BLaER1 treated with 17β-estradiol and CSF1 and Interleukin-3, amounts not matched to agents 10 nM and 100 nM (cell line): ENCODE data around the gene PARD3.
A peak's percentile ranks its signal among the peaks of the same experiment; 100 is the strongest.
"Not testable (repeated sequence)": the region's sequence is repeated elsewhere in the genome, so short reads cannot be mapped to it uniquely, and the experiment has no call there.

Experiments used
- H3K27ac ChIP-seq, 11 experiments: shearing (Covaris generic); formaldehyde crosslinking; 2 replicates each; pipeline ENCODE4 v1.8.1; 2022
- H3K27me3 ChIP-seq, 11 experiments: shearing (Covaris generic); formaldehyde crosslinking; 2 replicates each; pipeline ENCODE4 v1.8.1; 2022
- H3K36me3 ChIP-seq, 11 experiments: shearing (Covaris generic); formaldehyde crosslinking; 2 replicates each; pipeline ENCODE4 v1.8.1; 2022
- H3K4me1 ChIP-seq, 10 experiments: shearing (Covaris generic); formaldehyde crosslinking; 2 replicates each; pipeline ENCODE4 v1.8.1; 2022
- H3K4me2 ChIP-seq, 11 experiments: shearing (Covaris generic); formaldehyde crosslinking; 2 replicates each; pipeline ENCODE4 v1.8.1; 2022
- H3K4me3 ChIP-seq, 10 experiments: shearing (Covaris generic); formaldehyde crosslinking; 2 replicates each; pipeline ENCODE4 v1.8.1; 2022
- H3K9ac ChIP-seq, 11 experiments: shearing (Covaris generic); formaldehyde crosslinking; 2 replicates each; pipeline ENCODE4 v1.8.1; 2022
- H3K9me3 ChIP-seq, 11 experiments: shearing (Covaris generic); formaldehyde crosslinking; replicated peaks in 1 of 11; 2 replicates each; pipeline ENCODE4 v1.8.1; 2022
- H4K20me1 ChIP-seq, 11 experiments: shearing (Covaris generic); formaldehyde crosslinking; 2 replicates each; pipeline ENCODE4 v1.8.1; 2022
- Cebpa-rat ChIP-seq, 11 experiments: shearing (Covaris generic); IDR thresholded peaks; 2 replicates each; pipeline ENCODE4 v1.8.1; 2022

PARD3 gene

DNA sequence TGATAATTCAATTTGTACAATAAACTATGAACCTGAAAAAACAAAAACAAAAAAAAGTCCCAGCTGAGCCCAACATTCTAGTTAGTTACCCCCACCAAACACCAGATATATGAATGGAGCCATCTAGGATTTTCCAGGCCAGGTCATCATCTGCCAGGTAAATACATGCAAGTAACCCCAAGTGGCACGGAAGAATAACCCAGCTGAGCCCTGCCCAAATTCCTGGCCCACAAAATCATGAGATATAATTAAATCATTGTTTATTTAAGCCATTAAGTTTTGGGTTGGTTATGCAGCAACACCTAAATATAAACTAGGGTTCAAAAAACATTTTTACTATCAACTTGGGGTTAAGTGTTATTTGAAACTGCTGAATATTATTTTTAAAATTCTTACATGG, 19.0 kb downstream of the PARD3 start:
- Histone ChIP-seq H3K9ac (no peak overlapping the region), H3K4me1 (peaks cover 5 to 38% (median 25%) of the 10 kb centered on the region in 10 experiments; a peak in 18 of 20 replicates), H3K4me3 (no peak overlapping the region), H4K20me1 (peaks cover 0 to 61% (median 13%) of the 10 kb centered on the region in 11 experiments; a peak in 13 of 22 replicates), H3K27me3 (no peaks in the 10 kb centered on the region), H3K36me3 (peaks cover 0 to 25% (median 6%) of the 10 kb centered on the region in 11 experiments; a peak in 4 of 22 replicates), H3K4me2 (no peak overlapping the region), H3K27ac (no peak overlapping the region), H3K9me3 (no peaks in the 10 kb centered on the region; a peak in 1 of 22 replicates)
- TF ChIP-seq Cebpa-rat (IDR thresholded peaks at IDR 0.05), result no peak

DNA sequence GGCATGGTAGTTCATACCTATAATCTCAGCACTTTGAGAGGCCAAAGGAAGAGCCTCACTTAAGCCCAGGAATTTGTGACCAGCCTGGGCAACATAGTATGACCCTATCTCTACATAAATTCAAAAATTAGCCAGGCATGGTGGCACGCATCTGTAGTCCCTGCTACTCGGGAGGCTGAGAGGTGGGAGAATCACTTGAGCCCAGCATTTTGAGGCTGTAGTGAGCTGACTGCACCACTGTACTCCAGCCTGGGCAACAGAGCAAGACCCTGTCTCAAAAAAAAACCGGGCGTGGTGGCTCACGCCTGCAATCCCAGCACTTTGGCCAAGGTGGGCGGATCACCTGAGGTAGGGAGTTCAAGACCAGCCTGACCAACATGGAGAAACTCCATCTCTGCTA, 19.8 kb downstream of the PARD3 start:
- Histone ChIP-seq H3K9ac (no peak overlapping the region), H3K4me2 (no peak overlapping the region), H3K9me3 (no peaks in the 10 kb centered on the region; a peak in 1 of 22 replicates), H3K27ac (no peak overlapping the region), H3K4me3 (no peak overlapping the region), H4K20me1 (peaks cover 0 to 60% (median 17%) of the 10 kb centered on the region in 11 experiments; a peak in 14 of 22 replicates), H3K4me1 (peaks cover 10 to 41% (median 32%) of the 10 kb centered on the region in 10 experiments), H3K36me3 (peaks cover 0 to 25% (median 6%) of the 10 kb centered on the region in 11 experiments; a peak in 4 of 22 replicates), H3K27me3 (no peaks in the 10 kb centered on the region)
- TF ChIP-seq Cebpa-rat (IDR thresholded peaks at IDR 0.05), result no peak

DNA sequence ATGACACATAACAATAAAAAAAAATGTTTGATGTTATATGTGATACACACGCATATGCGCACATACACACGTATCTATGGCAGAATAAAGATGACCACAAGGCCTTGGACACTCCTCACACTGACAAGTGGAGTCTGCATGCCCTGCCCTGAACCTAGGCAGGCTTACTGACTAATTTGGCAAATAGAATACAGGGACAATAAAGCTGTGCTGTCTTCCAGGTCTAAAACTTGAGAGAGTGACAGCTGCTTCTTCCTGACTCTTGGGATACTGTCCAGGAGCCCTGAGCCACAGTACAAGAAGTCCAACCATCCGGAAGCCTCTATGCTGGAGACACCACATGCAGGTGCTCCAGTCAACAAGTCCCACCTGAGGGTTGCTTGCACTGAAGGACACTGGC, 20.3 kb downstream of the PARD3 start:
- Histone ChIP-seq H3K36me3 (peaks cover 0 to 25% (median 6%) of the 10 kb centered on the region in 11 experiments; a peak in 4 of 22 replicates), H3K4me1 (peaks cover 12 to 41% (median 36%) of the 10 kb centered on the region in 10 experiments), H3K9ac (no peak overlapping the region), H3K27me3 (no peaks in the 10 kb centered on the region), H4K20me1 (peaks cover 0 to 61% (median 17%) of the 10 kb centered on the region in 11 experiments; a peak in 14 of 22 replicates), H3K9me3 (no peaks in the 10 kb centered on the region; a peak in 1 of 22 replicates), H3K27ac (no peak overlapping the region), H3K4me3 (no peak overlapping the region), H3K4me2 (no peak overlapping the region)
- no peak for TF ChIP-seq Cebpa-rat (IDR thresholded peaks at IDR 0.05)

DNA sequence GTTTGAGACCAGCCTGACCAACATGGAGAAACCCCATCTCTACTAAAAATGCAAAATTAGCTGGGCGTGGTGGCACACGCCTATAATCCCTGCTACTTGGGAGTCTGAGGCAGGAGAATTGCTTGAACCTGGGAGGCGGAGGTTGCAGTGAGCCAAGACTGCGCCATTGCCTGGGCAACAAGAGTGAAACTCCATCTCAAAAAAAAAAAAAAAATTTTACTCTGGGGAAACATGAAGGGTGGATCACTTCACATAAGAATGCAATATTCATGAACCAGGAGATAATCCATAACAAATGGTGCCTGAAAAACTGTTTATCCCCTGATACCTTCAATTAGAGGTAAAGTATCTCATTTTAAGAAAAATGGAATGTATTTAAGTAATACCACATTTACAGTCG, 21.5 kb downstream of the PARD3 start:
- H3K27ac ChIP-seq, H3K4me3 ChIP-seq, H3K9me3 ChIP-seq, H3K9ac ChIP-seq, H3K27me3 ChIP-seq: not testable (repeated sequence)
- H3K4me2 ChIP-seq, result peak overlapping the region in 2 of 11 experiments; percentile 23 to 27; a peak in 1 of 22 replicates
- peaks cover 11 to 49% (median 42%) of the 10 kb centered on the region in 10 experiments for H3K4me1 ChIP-seq
- H3K36me3 ChIP-seq, result peaks cover 0 to 15% (median 0%) of the 10 kb centered on the region in 11 experiments; a peak in 1 of 22 replicates
- peaks cover 0 to 65% (median 17%) of the 10 kb centered on the region in 11 experiments; a peak in 15 of 22 replicates for H4K20me1 ChIP-seq

DNA sequence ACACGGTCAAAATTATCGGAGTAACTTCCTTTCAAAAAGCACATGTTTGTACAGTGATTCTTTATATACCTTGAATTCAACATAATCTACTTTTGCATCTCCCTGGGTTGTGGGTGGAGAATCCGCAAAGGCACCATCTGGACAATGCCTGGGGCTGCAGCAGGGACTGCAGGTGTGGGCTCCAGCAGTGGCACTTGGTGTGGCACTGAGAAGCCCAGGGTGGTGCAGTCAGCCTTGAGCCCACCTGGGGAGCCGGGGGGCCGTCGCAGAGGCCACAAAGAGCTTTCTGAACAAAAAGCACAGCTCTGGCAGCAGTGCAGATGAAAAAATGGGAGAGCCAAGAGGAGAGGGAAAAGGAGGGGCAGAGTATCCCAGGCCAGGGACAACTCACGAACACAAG, 22.2 kb downstream of the PARD3 start:
- peaks cover 11 to 56% (median 49%) of the 10 kb centered on the region in 10 experiments for H3K4me1 ChIP-seq
- H3K36me3 ChIP-seq, result peaks cover 0 to 12% (median 0%) of the 10 kb centered on the region in 11 experiments; a peak in 1 of 22 replicates
- H3K27ac ChIP-seq, result no peak overlapping the region
- H4K20me1 ChIP-seq, result peaks cover 0 to 65% (median 17%) of the 10 kb centered on the region in 11 experiments; a peak in 15 of 22 replicates
- H3K9me3 ChIP-seq, result no peaks in the 10 kb centered on the region; a peak in 1 of 22 replicates
- no peaks in the 10 kb centered on the region for H3K27me3 ChIP-seq
- peak overlapping the region in 4 of 11 experiments; percentile 3 to 27 (median 22); a peak in 6 of 22 replicates for H3K4me2 ChIP-seq
- H3K4me3 ChIP-seq, result no peak overlapping the region
- no peak overlapping the region for H3K9ac ChIP-seq
- TF ChIP-seq Cebpa-rat (IDR thresholded peaks at IDR 0.05), result no peak

DNA sequence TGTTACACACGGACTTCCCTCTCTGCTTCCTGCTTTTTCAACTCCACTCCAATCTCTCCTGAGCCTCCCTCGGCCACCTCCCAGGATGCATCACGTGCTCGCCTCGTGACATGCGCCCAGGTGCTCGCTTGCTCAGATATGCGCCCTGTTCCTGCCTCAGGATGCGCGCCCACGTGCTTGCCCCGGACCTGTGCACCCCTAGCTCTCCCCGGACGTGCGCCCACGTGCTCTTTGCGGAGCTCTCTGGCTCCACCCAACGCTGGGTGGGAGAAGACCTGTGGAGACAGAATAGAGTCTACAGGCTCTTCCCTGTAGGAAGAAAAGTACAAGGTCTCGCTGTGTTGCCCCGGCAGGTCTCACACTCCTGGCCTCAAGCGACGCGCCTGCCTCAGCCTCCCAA, 23.1 kb downstream of the PARD3 start:
- H3K27ac ChIP-seq, result no peak overlapping the region
- H4K20me1 ChIP-seq, result peaks cover 0 to 70% (median 20%) of the 10 kb centered on the region in 11 experiments; a peak in 15 of 22 replicates
- H3K27me3 ChIP-seq, result no peaks in the 10 kb centered on the region
- no peak for TF ChIP-seq Cebpa-rat (IDR thresholded peaks at IDR 0.05)
- peaks cover 0 to 4% (median 0%) of the 10 kb centered on the region in 11 experiments; a peak in 1 of 22 replicates for H3K36me3 ChIP-seq
- H3K4me1 ChIP-seq, result peaks cover 11 to 66% (median 58%) of the 10 kb centered on the region in 10 experiments
- no peak overlapping the region for H3K9ac ChIP-seq
- H3K9me3 ChIP-seq, result no peaks in the 10 kb centered on the region; a peak in 1 of 22 replicates
- H3K4me2 ChIP-seq, result peak overlapping the region in 9 of 11 experiments; percentile 19 to 85 (median 67); a peak in 16 of 22 replicates
- no peak overlapping the region for H3K4me3 ChIP-seq

DNA sequence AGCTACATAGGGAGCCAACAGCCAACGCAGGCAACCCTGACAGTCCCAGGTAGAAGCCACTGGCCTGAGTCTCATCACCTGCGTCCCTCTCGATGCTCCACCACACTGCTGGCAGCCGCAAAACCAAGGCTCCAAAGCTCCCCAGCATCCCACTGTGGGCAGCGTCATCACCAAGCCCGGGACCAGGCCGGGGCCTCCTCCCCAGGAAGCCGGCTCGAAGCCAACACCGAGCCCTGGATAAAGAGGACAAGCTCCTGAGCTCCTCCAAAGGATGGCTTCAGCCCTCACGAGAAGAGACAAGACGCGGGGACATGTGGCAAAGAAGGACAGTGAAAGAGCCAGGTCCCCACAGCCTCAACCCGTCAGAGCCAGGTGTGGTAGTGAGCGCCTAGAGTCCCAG, 23.9 kb downstream of the PARD3 start:
- peak overlapping the region in 2 of 11 experiments; percentile 10 to 39; a peak in 4 of 22 replicates for H3K27ac ChIP-seq
- no peaks in the 10 kb centered on the region for H3K36me3 ChIP-seq
- no peak for TF ChIP-seq Cebpa-rat (IDR thresholded peaks at IDR 0.05)
- no peak overlapping the region for H3K4me3 ChIP-seq
- H3K4me1 ChIP-seq, result peaks cover 19 to 73% (median 66%) of the 10 kb centered on the region in 10 experiments
- peak overlapping the region in 3 of 11 experiments; percentile 3 to 37 (median 14); a peak in 1 of 22 replicates for H3K9ac ChIP-seq
- no peaks in the 10 kb centered on the region for H3K9me3 ChIP-seq
- H3K27me3 ChIP-seq, result no peaks in the 10 kb centered on the region
- peaks cover 0 to 65% (median 21%) of the 10 kb centered on the region in 11 experiments; a peak in 15 of 22 replicates for H4K20me1 ChIP-seq
- peak overlapping the region in 10 of 11 experiments; percentile 17 to 85 (median 65); a peak in 19 of 22 replicates for H3K4me2 ChIP-seq

DNA sequence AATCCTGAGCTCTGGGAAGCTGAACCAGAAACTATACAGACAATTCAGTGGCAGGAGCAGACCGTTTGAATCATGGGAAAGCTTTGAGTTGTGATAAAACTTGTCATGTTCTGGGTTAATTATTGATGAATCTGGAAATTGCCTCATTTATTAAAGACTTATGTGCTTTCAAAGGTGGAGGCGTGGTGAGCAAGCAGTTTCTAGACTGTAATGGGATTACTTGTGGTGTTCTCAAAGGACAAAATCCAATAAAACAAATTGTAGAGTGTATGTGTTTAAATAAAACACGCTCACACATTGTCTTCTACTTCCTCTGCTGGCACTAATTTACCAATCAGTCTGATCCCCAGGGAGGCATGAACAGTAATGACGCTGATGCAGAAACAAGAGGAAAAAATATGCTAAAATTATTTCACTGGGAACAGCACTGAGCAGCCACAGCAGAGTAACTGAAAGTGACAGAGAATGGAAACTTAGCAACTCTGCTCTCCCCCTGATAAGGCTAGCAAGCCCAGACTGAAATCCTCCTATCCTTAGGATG, 25.1 kb downstream of the PARD3 start:
- Histone ChIP-seq H3K9me3 (no peaks in the 10 kb centered on the region), H3K4me1 (peaks cover 24 to 82% (median 75%) of the 10 kb centered on the region in 10 experiments), H3K36me3 (no peaks in the 10 kb centered on the region), H3K27ac (peak overlapping the region in 5 of 11 experiments; percentile 13 to 51 (median 40); a peak in 7 of 22 replicates), H3K4me2 (peak overlapping the region; percentile 25 to 85 (median 63); a peak in 21 of 22 replicates), H3K9ac (peak overlapping the region in 4 of 11 experiments; percentile 4 to 52 (median 40); a peak in 8 of 22 replicates), H3K4me3 (no peak overlapping the region), H4K20me1 (peaks cover 0 to 70% (median 18%) of the 10 kb centered on the region in 11 experiments; a peak in 15 of 22 replicates), H3K27me3 (no peaks in the 10 kb centered on the region)
- no peak for TF ChIP-seq Cebpa-rat (IDR thresholded peaks at IDR 0.05)

DNA sequence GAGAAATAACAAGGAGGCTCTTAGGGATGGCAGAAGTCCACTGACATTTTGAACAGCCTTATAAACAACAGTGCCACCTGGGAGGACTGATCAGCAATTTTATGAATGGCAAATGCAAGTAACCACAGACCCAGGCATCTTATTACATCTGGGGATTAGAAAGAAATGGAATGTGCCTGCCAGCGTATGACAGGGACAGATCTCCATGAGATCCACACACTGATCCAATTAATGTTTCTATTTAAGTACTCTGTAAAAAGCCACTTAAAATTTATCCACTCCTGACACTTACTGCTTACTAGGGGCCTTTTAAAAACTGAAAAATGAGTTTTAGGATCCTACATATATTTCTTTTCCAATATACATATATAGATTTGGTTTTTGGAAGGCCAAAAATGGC, 28.6 kb downstream of the PARD3 start:
- Histone ChIP-seq H3K9ac (no peak overlapping the region), H3K36me3 (no peaks in the 10 kb centered on the region), H3K9me3 (no peaks in the 10 kb centered on the region), H4K20me1 (peaks cover 0 to 67% (median 15%) of the 10 kb centered on the region in 11 experiments; a peak in 16 of 22 replicates), H3K4me1 (peaks cover 33 to 87% (median 74%) of the 10 kb centered on the region in 10 experiments), H3K27me3 (peaks cover 0 to 12% (median 0%) of the 10 kb centered on the region in 11 experiments; a peak in 2 of 22 replicates), H3K4me3 (no peak overlapping the region), H3K4me2 (peak overlapping the region; percentile 41 to 85 (median 52)), H3K27ac (no peak overlapping the region)
- TF ChIP-seq Cebpa-rat (IDR thresholded peaks at IDR 0.05), result no peak
